OCI-LY7 (cell line): ENCODE results near the gene PRX.

Experiments used
- EZH2phosphoT487 ChIP-seq: fragments of 200-600 bp; sonication (generic); IDR thresholded peaks from 2 replicates; pipeline ENCODE4 v1.6.1; 2018; ENCODE audit warnings: low read depth, borderline replicate concordance, mild to moderate bottlenecking, mixed run types, antibody characterized with exemption, low read length, moderate library complexity, mixed read lengths
- TF ChIP-seq, protein P1 (sequence below): fragments of 200-600 bp; sonication (generic); conservative IDR thresholded peaks from 2 replicates; pipeline ENCODE4 v1.5.1; 2014; ENCODE audit warnings: mild to moderate bottlenecking, antibody characterized with exemption, low read length, moderate library complexity, mixed read lengths

DNA sequence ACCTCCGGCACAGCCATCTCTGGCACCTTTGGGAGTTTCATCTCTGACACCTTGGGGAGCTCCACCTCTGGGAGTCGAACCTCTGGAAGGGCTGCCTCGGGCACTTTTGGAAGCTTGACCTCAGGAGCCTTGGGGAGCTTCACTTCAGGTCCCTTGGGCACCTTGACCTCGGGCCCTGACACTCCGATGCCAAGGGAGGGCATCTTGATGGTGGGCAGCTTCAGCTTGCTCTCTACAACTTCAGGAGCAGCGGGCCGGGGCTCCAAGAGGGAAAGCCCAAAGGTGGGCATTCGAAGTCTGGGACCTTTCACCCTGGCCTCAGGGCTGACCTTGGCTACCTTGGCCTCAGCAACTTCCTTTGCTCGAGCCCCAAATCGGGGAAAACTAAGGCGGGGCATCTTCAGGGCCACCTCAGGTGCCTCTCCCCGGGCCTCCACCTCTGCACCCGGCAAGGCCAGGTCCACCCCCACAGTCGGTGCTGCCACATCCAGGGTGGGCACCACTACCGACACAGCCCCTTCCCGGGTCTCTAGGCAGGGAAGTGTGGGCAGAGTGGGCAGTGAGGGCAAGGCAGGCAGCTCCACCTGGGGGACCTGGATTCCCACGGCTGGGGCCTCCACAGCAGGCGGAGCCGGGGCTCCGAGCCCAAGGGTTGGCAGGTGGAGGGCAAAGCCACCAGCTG, 16.2 kb downstream of the PRX start:
- TF ChIP-seq, protein P1, sequence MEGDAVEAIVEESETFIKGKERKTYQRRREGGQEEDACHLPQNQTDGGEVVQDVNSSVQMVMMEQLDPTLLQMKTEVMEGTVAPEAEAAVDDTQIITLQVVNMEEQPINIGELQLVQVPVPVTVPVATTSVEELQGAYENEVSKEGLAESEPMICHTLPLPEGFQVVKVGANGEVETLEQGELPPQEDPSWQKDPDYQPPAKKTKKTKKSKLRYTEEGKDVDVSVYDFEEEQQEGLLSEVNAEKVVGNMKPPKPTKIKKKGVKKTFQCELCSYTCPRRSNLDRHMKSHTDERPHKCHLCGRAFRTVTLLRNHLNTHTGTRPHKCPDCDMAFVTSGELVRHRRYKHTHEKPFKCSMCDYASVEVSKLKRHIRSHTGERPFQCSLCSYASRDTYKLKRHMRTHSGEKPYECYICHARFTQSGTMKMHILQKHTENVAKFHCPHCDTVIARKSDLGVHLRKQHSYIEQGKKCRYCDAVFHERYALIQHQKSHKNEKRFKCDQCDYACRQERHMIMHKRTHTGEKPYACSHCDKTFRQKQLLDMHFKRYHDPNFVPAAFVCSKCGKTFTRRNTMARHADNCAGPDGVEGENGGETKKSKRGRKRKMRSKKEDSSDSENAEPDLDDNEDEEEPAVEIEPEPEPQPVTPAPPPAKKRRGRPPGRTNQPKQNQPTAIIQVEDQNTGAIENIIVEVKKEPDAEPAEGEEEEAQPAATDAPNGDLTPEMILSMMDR, result no peak
- TF ChIP-seq EZH2phosphoT487, result no peak
